ENCODE measurements around the gene TRAPPC2.

The TRAPPC2 gene

DNA sequence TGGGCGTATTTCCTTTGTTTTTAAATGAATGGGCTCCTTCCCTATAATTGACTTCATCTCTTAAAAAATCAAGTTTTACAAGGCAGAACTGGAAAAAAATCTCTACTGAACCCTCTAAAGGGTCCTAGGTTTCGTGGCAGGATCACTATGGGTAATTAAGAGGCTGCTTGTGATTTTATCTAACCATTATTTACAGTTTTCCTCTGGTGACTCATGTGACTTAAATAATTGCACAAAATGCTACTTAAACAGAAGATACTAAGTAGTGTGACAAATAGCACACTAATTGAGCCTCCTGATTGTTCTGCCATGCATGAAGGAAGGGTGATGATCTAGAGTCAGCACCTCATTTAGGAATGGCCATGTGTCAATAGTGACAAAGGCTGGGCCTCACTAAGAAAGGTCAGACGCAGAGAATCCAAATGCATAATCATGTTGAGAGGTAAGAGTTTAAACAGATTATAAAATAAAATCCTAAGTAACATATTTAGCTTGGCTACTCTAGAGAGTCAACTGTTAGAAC, 35.7 kb upstream of the TRAPPC2 start:
- H3K4me3 ChIP-seq (ENCODE audit: low read depth, low read length): no peak overlapping the region
- ChIA-PET POLR2A (no interaction called here), CTCF (interaction anchor here (1.0 to 1.1 kb wide), 2 partner anchors 22 to 262 kb away, joined by 3 read pairs; no protein-coding TSS in a partner anchor)
- no peak for DNase-seq (ENCODE audit: low read depth, low spot score)
- no peak for TF ChIP-seq CTCF (IDR thresholded peaks at IDR 0.05; ENCODE audit: insufficient read depth, low read length, missing control alignments)

DNA sequence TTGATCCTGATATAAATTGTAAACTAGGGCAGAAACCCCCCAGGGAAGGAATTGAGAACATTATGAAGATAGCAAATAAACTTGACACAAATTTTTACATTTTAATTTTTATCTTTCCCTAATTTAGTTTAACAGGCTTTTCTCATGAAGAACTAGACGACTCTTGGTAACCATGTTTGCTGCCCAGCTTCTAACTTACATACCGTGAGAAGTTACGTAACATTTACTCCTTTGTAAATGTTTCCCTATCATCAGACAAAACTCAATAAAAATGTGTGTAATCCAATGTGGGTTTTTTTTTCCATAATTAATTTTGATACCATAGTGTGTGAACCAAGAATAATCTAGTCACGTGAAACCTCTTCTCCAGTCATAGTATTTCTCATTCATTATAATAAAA, 34.5 kb upstream of the TRAPPC2 start:
- no peak for TF ChIP-seq CTCF (IDR thresholded peaks at IDR 0.05; ENCODE audit: insufficient read depth, low read length, missing control alignments)
- H3K4me3 ChIP-seq (ENCODE audit: low read depth, low read length): no peak overlapping the region
- DNase-seq (ENCODE audit: low read depth, low spot score): no peak
- ChIA-PET CTCF (no interaction called here), POLR2A (no interaction called here)

GRCh38 chrX:13764765-13765164, 30.3 kb upstream of the TRAPPC2 start:
- TF ChIP-seq CTCF (IDR thresholded peaks at IDR 0.05; ENCODE audit: insufficient read depth, low read length, missing control alignments): no peak
- DNase-seq (ENCODE audit: low read depth, low spot score): no peak
- CTCF ChIA-PET: interaction anchor here (1.5 kb wide), 1 partner anchor 15 kb away, joined by 4 read pairs; no protein-coding TSS in a partner anchor
- no peak overlapping the region for H3K4me3 ChIP-seq (ENCODE audit: low read depth, low read length)
- POLR2A ChIA-PET: no interaction called here

DNA sequence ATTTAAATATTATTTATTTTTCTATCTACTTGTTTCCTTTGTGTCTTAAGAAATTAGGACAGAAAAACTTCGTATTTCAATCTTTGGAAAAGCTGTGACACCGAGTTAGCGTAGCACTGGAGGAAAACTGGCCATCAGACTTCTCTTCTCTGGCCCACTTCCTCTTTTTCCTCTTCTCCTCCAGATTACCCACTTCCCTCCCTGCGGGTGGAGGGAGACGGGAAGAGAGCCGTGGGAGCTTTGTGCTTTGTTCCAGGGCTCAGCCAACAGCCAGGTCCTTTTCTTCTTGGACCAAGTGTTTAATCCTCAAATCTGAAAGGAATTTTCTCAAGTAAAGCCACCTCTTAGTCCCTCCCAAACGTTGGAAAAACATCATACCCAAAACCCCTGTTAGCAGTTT, 29.9 kb upstream of the TRAPPC2 start:
- H3K4me3 ChIP-seq (ENCODE audit: low read depth, low read length): no peak overlapping the region
- no peak for DNase-seq (ENCODE audit: low read depth, low spot score)
- CTCF ChIA-PET: interaction anchor here (0.6 to 1.5 kb wide), 2 partner anchors 15 to 341 kb away, joined by 3 to 4 read pairs; no protein-coding TSS in a partner anchor
- POLR2A ChIA-PET: no interaction called here
- TF ChIP-seq CTCF (IDR thresholded peaks at IDR 0.05; ENCODE audit: insufficient read depth, low read length, missing control alignments): no peak

DNA sequence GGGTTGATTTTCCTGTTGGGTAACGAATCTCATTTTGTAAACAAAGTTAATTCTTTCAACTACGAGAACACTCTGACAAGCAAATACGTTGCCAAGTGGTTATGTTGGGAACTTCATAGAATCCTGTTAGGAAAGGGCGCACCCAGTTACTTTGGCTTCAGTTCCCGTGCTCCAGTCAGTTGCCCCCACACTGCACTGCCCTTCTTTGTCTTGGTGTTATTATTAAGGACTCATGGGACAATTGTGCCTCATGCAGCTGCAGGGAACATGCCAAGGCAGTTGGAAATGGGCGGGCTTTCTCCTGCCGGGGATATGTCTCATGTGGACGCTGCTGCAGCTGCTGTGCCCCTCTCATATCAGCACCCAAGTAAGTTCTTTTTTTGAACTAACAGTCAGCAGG, 29.1 kb upstream of the TRAPPC2 start:
- ChIA-PET CTCF (interaction anchor here (1.5 kb wide), 1 partner anchor 14 kb away, joined by 4 read pairs; no protein-coding TSS in a partner anchor), POLR2A (no interaction called here)
- TF ChIP-seq CTCF (IDR thresholded peaks at IDR 0.05; ENCODE audit: insufficient read depth, low read length, missing control alignments): no peak
- H3K4me3 ChIP-seq (ENCODE audit: low read depth, low read length): no peak overlapping the region
- no peak for DNase-seq (ENCODE audit: low read depth, low spot score)

GRCh38 chrX:13761606-13762414, 27.4 kb upstream of the TRAPPC2 start:
- CTCF ChIA-PET: interaction anchor here (0.6 to 1.0 kb wide), 3 partner anchors 10 to 266 kb away, joined by 3 to 4 read pairs (median 4); no protein-coding TSS in a partner anchor
- DNase-seq (ENCODE audit: low read depth, low spot score): no peak
- POLR2A ChIA-PET: no interaction called here
- TF ChIP-seq CTCF (IDR thresholded peaks at IDR 0.05; ENCODE audit: insufficient read depth, low read length, missing control alignments): no peak
- no peak overlapping the region for H3K4me3 ChIP-seq (ENCODE audit: low read depth, low read length)

Measured in AG04449 (cell line).